ENCODE measurements around the gene ROR2.

GRCh38 chr9:91784673-91785446, 165.2 kb downstream of the ROR2 start:
- TF ChIP-seq CTCF (conservative IDR thresholded peaks at IDR 0.05; ENCODE audit: low read depth, low read length), result no peak
- TF ChIP-seq EZH2 (IDR thresholded peaks at IDR 0.05; ENCODE audit: low read length, unreplicated experiment), result no peak

Measured in PC-3 (cell line).